AG04449 (cell line): ENCODE measurements around the gene AHI1.

Experiments used
- CTCF ChIA-PET: fragments of 350-600 bp; formaldehyde crosslinking; extraction: SDS; loops from one replicate; lab custom pipeline; 2021; ENCODE audit warnings: antibody characterized with exemption; lab: Yijun Ruan, JAX
- POLR2A ChIA-PET: fragments of 400-600, 350-600 bp; formaldehyde crosslinking; extraction: SDS; loops from one replicate; lab custom pipeline; 2020; ENCODE audit warnings: antibody characterized with exemption, inconsistent platforms; lab: Yijun Ruan, JAX
- DNase-seq: peaks from one replicate; pipeline ENCODE4 v3.0.0-alpha.2; 2010; ENCODE audit warnings: low read depth, low spot score
- H3K4me3 ChIP-seq: 2 replicates; pipeline ENCODE4 v1.5.1; 2011; ENCODE audit warnings: low read depth, mild to moderate bottlenecking, control low read depth, low read length
- TF ChIP-seq, protein P1 (sequence below): IDR thresholded peaks from one replicate; pipeline ENCODE4 v1.5.1; 2011; ENCODE audit warnings: mild to moderate bottlenecking, moderate library complexity, low read length, control low read depth, inconsistent platforms; ENCODE audit not compliant: insufficient read depth; ENCODE audit errors: missing control alignments

Gene AHI1

DNA sequence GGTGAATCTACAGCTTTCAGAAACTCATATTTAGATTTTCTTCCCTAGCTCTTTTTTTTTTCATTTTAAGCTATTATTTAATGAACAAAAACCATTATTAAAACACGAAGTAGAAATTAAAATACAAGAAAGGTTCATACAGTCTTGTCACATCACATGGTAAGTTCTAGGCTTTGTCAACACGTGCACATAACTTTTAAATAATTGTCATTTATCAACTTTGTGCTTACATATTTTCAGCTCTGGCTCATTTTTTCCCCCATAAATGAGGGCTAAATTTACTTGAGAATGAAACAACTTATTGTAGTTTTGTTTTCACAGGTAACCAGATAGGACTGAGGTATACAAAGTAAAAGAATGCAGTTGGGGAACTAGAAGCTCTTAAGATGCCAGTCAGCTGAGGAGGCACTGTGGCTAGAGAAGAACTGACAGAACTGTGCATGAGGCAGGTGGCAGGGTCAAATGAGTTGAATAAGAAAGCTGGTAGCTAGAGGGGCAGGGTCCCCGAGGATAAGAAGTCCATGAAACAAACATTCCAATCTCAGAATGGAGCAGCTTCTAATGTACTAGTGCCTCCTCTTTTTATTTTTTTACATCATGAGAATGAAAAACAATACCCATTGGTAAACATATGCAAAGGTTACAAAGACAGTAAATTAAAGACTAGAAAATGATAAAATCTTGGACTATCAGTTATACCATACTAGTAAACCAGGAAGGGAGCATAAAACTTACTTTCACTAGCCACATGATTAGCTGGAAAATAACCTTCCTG lies 174.9 kb downstream of the AHI1 start:
- POLR2A ChIA-PET, result no interaction called here
- DNase-seq, result no peak
- CTCF ChIA-PET, result no interaction called here
- TF ChIP-seq, protein P1, sequence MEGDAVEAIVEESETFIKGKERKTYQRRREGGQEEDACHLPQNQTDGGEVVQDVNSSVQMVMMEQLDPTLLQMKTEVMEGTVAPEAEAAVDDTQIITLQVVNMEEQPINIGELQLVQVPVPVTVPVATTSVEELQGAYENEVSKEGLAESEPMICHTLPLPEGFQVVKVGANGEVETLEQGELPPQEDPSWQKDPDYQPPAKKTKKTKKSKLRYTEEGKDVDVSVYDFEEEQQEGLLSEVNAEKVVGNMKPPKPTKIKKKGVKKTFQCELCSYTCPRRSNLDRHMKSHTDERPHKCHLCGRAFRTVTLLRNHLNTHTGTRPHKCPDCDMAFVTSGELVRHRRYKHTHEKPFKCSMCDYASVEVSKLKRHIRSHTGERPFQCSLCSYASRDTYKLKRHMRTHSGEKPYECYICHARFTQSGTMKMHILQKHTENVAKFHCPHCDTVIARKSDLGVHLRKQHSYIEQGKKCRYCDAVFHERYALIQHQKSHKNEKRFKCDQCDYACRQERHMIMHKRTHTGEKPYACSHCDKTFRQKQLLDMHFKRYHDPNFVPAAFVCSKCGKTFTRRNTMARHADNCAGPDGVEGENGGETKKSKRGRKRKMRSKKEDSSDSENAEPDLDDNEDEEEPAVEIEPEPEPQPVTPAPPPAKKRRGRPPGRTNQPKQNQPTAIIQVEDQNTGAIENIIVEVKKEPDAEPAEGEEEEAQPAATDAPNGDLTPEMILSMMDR, result no peak
- H3K4me3 ChIP-seq, result no peak overlapping the region

DNA sequence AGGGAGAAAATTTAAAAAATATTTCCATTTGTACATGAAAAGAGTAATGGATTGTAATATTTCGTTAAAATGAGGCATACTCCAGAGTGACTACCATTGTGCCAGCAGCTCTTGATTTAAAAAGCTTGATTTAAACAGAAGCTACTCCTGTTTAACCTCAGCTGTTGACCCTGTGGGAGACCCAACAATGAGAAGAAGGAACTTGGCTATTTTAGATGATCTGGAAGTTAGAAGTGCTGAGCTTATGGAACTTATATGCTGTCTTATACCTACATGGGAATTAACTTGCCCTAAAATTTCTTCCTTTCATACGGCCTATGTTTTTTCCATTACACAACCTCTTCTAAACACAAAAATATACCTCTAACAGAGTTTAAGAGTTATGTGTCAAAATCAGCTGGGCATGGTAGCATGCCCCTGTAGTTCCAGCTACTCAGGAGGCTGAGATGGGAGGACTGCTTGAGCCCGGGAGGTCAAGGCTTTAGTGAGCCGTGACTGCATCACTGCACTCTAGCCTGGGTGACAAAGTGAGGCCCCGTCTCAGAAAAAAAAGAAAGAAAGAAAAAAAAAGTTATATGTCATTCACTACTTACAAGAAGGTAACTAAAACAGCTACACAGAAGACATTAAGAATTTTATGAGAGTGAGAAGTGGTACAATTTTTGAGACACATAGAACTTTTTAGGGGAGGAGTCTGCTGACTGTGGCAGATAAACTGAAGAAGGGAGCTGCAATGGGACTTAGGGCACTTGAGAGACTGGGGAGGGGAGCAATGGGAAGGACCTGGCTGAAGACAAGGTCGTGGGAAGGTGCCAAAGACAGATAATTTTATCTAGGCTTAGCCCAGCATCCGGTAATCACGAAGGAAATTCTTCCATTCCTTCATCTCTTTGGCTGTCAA lies 176.6 kb downstream of the AHI1 start:
- POLR2A ChIA-PET, result no interaction called here
- CTCF ChIA-PET, result interaction anchor here (1.4 kb wide), 1 partner anchor 102 kb away, joined by 5 read pairs; no protein-coding TSS in a partner anchor
- TF ChIP-seq, protein P1, result no peak
- H3K4me3 ChIP-seq, result no peak overlapping the region
- no peak for DNase-seq

DNA sequence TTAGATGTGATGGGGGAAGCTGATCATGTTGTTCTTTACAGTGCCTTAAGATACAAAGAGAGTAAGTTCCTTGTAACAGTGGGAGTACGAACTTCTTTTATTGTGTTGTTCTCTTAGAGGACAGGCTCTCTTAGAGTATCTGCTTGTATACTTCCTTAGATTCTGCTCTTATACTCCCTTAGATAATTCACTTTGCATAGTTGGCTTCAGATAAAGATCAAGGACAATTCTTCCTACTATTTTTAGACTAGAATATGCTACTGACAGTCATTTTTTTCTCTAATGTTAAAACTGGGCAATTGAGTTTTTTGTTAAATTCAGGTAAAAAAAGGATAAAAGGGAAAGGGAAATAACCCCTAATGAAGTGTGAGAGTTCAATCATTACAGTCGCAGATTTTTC lies 177.7 kb downstream of the AHI1 start:
- TF ChIP-seq, protein P1, result no peak
- POLR2A ChIA-PET, result no interaction called here
- H3K4me3 ChIP-seq, result no peak overlapping the region
- CTCF ChIA-PET, result interaction anchor here (1.4 kb wide), 1 partner anchor 103 kb away, joined by 5 read pairs; no protein-coding TSS in a partner anchor
- DNase-seq, result no peak

DNA sequence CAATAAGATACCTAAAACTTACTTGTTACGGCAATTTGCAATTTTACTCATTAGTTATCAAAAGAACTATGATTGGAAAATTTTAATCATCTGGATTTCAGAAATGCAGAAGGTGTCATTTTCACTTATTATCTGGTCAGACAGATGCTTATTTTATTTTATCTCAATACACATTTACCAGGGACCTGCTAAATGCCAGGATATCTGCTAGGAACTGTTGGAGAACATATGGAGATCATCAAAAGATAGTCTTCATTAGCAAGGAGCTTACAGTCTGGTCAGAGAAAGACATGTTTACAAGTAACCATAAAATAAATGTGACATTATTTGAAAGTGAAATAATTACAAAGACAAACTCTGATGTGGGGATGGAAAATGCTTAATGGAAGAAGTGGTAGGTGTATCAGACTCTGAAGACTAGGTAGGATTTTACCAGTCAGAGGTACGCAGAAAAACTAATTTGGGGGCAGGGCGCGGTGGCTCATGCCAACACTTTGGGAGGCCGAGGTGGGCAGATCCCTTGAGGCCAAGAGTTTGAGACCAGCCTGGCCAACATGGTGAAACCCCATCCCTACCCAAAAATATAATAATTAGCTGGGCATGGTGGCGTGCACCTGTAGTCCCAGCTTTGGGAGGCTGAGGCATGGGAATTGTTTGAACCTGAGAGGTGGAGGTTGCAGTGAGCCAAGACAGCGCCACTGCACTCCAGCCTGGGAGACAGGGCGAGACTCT lies 178.6 kb downstream of the AHI1 start:
- POLR2A ChIA-PET, result no interaction called here
- DNase-seq, result no peak
- TF ChIP-seq, protein P1, result no peak
- CTCF ChIA-PET, result no interaction called here
- no peak overlapping the region for H3K4me3 ChIP-seq

DNA sequence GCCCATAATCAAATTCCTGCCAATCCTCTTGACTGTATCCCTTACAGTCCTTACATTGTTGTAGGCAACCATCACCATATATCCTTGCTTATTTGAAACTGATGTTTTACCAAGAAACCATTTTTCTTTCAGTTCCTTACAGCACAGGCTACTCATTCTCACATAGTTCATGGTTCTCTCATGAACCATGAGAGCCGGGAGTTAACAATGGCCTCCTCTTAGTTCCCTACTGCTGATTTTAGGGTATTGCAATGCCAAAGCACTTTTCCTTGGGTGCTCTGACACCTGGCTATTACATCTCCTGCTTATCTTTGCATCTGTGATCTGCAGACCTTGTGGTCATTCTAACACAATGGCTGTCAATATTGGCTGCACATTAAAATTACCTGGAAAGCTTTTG lies 183.0 kb downstream of the AHI1 start:
- no peak for DNase-seq
- ChIA-PET CTCF (no interaction called here), POLR2A (no interaction called here)
- TF ChIP-seq, protein P1, result no peak
- H3K4me3 ChIP-seq, result no peak overlapping the region
